Right lung (tissue), 5 donors: ENCODE results near the gene TMEM51. TPM values are rescaled to one million over a fixed set of nuclear protein-coding genes. Genes with fewer than 3 reads are reported as not detected.

Source experiments
- DNase-seq, 2 donors: peaks; one replicate each; pipeline ENCODE4 v3.0.0-alpha.2; 2013
- polyA plus RNA-seq, 5 donors: library from polyadenylated mRNA; unstranded; fragments of 120-200 nt; gene quantifications; one replicate each; pipeline versions ENCODE4 v1.2.1 to v1.2.3, GENCODE V29; 2013; ENCODE audit warnings: inconsistent platforms in 1 of 5, low replicate concordance in 1 of 5; ENCODE audit not compliant: insufficient read length in 5 of 5, insufficient read depth in 1 of 5

The TMEM51 gene
- polyA plus RNA-seq, 5 donors: 11.7 to 18.6 (median 13.1) TPM

DNA sequence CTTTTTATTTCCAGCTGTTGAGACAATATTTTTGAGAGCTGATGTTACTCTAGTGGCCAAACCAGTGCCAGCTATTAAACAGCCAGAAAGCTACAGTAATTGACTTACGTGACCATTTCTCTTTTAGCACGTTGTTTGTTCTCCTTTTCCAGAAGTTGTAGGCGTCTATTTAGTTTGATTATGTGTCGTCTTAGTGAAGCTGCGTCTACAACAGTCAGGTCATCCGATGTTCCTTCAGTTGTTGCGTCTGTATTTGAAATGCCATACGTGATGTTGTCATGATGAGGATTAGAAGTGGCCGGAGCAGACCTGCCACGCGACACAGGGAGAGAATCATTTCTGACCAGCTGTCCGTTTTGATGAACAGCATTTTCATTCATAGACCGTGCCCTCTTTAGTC, 38.2 kb downstream of the TMEM51 start:
- DNase-seq: no peak

- no peak for DNase-seq
Observed at GRCh38 chr1:15192916-15193550, 39.5 kb downstream of the TMEM51 start.

DNA sequence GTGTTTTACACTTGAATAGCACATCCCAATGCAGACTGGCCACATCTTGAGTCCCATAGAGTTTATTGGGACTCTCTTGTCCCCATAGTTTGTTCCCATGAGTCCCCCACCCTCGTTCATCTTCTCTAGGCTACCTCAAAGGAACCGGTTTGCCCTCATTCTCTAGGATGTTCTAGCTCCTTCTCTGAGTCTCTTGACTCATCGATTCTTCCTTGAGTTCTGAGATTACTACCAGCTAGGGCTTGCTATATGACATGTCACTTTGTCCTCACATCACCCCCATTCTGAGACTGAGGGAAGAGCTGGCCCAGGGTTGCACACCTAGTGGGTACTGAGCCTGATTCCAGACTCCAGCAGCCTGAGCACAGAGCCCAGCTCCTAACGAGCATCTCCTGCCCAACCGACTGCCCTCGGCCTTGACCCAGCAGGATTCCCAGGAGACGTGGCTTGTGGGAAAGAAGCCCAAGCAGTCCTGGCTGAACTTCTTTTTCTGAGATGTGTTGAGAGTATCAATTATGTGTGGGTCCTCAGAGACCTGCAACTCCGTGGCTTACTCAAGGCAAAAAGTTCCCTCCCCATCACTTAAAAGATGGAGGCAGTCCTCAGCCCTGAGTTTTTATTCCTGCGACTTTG, 42.0 kb downstream of the TMEM51 start:
- DNase-seq: no peak

DNA sequence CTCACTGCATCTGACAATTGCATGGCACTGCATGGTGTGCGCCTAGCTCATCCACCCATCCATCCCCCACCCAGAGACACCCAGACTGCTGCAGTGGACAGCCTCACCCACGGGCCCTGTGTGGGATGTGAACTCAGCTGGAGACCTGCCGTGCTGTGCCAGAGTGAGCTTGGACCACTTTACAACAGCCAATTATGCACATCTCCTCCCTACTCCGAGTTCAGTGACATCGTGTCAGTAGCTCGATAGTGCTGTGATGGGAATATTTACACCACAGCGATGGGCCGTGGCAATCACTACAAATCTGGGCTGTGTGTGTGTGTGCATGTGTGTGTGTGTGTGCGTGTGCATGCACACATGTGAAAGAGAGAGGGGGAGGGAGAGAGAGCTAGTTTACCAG, 42.5 kb downstream of the TMEM51 start:
- no peak for DNase-seq

GRCh38 chr1:15196807-15197530, 43.4 kb downstream of the TMEM51 start:
- no peak for DNase-seq

DNA sequence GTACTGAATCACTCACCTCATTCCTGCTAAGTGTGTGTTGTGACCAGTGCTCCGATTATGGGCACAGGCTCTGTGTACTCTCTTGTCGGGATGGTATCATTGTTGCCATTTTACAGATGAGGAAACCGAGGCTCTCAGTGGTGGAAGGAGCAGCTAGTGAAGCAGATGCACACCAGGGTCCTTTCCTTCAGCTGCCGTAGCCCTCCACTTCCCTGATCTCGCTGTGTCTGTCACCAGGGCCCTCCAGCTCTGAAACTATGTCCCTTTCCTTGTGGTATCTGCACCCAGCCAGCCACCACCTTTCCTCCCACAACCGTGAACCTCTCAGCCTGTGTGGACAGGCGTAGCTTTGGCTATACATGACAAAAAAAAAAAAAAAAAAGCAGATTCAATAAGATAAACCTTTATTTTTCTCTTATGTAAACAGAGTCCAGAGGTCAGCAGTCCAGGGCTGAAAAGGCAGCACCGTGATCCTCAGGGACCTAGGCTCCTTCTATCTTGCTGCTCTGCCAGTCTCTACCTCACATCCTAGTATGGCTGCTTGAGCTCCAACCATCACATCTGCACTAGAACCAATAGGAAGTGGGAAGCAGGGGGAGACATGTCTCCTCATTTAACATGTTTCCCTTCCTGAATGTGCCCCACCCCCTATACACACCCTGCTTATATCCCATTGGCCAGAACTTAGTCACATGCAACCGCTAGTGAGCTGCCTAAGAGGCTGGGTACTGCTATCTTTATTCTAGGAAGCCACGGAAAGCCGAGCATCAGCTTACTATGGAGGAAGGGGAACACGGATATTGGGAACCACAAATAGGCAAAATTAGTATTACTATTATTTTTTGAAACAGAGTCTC, 44.3 kb downstream of the TMEM51 start:
- DNase-seq: no peak

DNA sequence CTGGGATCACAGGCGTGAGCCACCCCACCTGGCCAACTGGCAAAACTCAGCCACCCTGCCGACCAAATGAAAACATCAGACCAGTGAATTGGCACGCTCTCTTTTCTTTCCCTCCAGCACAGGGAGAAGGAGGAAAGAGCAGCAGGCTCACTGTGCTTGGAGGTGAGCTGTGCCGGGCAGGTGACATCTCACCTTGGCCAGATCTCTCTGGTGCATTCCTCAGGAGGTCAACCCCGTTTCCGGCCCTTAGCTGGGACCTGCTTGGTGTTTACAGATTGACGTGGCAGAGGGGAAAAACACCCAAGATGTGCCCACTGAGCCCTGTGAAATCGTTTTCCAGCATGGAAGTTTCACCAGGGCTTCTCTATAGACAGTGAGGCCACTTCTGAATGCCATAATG, 45.1 kb downstream of the TMEM51 start:
- DNase-seq: no peak

DNA sequence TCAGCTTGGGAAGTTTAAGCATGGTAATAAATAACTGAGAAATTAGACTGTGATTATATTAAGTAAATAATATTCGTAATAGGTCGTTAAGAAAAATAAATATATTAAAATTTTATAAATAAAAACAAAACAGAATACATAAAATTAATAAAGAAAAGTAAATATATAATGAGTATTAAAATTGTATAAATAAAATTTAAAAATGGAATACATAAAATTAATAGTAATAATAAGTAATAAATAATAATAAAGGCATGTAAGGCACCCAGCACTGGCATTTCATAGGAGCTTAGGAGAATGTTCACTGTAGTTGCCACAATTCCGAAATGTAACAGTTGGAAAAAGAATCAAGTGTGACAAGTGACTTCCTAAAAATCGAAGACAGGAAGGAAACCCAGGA, 47.7 kb downstream of the TMEM51 start:
- DNase-seq: no peak

DNA sequence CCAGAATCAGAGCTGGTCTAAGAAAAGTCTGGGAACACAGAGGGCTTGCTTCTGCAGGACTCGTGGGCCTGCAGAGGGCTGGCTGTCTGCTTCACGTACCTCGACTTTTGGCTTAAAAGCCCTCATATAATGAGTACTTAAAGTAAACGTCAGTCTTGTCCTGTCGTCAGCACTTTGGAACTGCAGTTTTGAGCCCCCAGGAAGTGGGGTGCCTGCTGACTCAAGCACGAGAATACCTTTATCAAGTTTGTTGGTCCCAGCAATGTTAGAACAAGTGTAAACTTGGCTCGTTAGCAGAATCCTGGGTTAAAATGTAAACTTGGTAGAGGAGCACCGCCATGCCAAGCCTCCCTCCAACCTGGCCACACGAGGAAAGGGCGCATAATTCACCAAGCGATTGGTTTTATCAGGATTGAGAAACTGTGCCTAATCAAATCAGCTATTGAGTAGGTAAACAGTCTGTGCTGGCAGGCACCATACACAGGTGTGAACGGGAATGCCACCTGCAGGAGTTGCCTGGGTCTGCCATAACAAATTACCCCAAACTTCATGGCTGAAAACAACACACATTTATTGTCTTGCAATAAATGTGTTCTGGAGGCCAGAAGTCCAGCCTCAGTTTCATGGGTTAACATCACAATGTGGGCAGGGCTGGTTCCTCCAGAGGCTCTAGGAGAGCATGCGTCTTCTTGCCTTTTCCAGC, 48.5 kb downstream of the TMEM51 start:
- DNase-seq: peak; percentile 47

DNA sequence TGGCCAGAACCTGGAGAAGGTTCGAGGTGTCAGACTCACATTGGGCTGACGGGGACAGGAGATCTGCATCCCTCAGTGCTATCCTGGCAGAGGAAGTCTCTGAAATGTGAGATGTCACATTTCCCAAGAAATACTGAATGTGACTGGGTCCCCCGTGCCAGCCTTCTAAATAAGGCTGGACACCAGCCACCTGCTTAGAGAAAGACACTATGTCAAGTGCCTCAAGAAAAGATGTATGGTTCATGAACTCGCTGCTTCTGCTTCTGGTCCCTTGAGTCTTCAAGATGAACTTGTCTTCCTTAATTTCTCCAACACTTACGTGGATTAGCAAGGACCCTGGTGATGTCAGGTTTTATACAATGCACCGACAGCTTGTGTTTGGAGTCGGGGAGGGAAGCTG, 51.4 kb downstream of the TMEM51 start:
- DNase-seq: no peak

DNA sequence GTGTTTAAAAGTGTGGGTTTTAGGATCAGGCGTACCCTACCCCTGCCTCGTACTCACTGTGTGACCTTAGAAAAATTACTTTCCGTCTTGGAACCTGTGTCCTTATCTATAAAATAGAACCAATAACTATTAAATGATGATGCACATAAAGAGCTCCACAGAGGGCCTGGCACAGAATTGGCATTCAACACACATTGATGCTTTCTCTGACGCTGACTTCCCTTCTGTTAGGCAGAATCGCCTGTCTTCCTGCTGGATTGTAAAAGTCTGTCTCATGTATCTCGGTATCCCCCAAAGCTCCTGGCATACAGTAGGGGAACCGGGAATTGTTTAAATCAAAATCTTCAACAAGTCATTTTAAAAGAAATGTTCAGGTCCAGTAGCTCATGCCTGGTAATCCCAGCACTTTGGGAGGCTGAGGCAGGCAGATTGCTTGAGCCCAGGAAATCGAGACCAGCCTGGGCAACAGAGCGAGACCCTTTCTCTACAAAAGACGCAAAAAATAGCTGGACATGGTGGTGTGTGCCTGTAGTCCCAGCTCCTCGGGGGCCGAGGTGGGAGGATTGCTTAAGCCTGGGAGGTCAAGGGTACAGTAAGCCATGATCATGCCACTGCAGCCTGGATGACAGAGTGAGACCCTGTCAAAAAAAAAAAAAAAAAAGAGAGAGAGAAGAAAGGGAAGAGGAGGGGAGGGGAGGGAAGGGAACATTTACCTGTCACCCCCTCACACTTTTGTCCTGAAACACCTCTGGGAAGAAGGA, 52.2 kb downstream of the TMEM51 start:
- DNase-seq: no peak

DNA sequence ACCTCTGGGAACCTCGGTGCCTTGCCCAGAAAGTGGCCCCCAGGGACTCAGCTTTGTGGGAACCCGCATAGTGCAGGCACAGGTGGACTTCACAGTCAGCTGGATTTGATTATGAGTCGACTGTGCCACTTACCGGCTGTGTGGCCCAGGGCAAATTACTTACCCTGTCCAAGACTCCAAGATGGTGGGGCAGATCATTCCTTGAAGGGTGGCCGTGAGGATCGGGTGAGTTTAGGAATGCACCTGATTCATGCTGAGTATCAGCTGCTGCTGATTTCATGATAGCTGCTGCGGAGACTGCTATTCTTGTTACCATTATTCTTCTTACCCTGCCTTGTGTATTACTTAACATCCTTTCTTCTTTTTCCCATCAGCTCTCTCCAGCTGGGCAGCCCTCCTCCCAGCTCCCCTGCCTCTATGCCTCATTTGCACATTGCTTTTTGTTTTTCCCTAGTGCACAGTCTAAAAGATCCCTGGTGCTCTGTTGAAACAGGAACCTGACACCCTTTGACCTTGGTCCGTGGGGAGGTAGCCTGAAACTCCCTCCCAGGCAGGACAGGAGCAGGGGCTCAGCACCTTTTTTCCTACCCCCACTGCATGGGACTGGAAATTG, 53.0 kb downstream of the TMEM51 start:
- DNase-seq: no peak

DNA sequence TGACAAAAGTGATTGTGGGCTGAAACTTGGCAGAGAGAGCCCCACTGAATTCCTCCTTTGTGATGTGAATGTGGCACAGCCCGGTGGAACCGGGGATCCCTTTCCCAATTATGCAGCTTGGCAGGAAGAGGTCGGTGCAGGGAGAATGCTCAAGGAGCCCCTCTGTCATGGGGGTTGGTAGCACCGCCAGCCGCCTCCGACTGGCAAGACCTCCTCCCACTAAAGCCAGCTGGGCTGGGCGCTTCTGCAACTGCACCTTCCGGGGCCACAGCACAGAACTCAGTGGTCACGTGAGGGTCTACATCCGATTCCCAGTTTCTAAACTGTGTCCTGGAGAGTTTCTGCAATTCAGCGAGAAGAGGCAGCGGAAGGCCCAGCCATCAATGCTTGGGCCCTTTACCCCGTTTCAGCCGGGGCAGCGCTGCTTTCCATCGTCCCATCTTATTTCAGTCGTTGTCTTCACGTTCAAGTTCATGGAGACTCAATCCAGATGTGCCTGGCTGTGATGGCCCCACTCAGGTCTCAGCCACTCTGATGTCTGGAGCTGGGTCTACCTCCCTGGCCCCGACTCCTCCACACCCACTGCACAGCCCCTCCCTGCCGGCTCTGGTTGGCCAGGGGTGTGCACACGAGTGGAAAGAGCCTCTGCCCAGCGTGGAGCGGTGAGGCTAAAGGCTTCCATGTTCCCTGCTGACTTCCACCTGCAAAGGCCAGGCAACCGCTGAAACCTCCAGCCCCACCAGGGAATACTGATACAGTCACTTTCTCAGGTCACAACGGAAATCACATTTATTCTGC, 53.7 kb downstream of the TMEM51 start:
- no peak for DNase-seq

- no peak for DNase-seq
Observed at GRCh38 chr1:15207829-15208429, 54.4 kb downstream of the TMEM51 start.

GRCh38 chr1:15210651-15211375, 57.3 kb downstream of the TMEM51 start:
- no peak for DNase-seq

- no peak for DNase-seq
Observed at GRCh38 chr1:15211424-15211823, 57.9 kb downstream of the TMEM51 start.

- DNase-seq: no peak
Observed at GRCh38 chr1:15212216-15212953, 58.8 kb downstream of the TMEM51 start.

- DNase-seq: no peak
Observed at GRCh38 chr1:15212954-15213291, 59.4 kb downstream of the TMEM51 start.
